ENCODE measurements around the gene ANKDD1B. TPM values are rescaled to one million over a fixed set of nuclear protein-coding genes. Genes with fewer than 3 reads are reported as not detected.
"Not testable (repeated sequence)": the region's sequence is repeated elsewhere in the genome, so short reads cannot be mapped to it uniquely, and the experiment has no call there.

The ANKDD1B gene
- total RNA-seq, 1 donor from 2014 or later, result 3.3 TPM

- no peak for DNase-seq (ENCODE audit: low read depth)
Observed at GRCh38 chr5:75660678-75661465, 49.6 kb downstream of the ANKDD1B start.

- DNase-seq (ENCODE audit: low read depth), result no peak
Observed at GRCh38 chr5:75662061-75662460, 50.8 kb downstream of the ANKDD1B start.

GRCh38 chr5:75663579-75664284, 52.5 kb downstream of the ANKDD1B start:
- no peak for DNase-seq (ENCODE audit: low read depth)

GRCh38 chr5:75664979-75665378, 53.7 kb downstream of the ANKDD1B start:
- DNase-seq (ENCODE audit: low read depth), result no peak

- no peak for DNase-seq (ENCODE audit: low read depth)
Observed at GRCh38 chr5:75666801-75667200, 55.5 kb downstream of the ANKDD1B start.

GRCh38 chr5:75667586-75667985, 56.3 kb downstream of the ANKDD1B start:
- DNase-seq (ENCODE audit: low read depth), result no peak

GRCh38 chr5:75668445-75668844, 57.2 kb downstream of the ANKDD1B start:
- DNase-seq (ENCODE audit: low read depth), result no peak

GRCh38 chr5:75668977-75669689, 57.9 kb downstream of the ANKDD1B start:
- peak; percentile 63 for DNase-seq (ENCODE audit: low read depth)

GRCh38 chr5:75670577-75670976, 59.3 kb downstream of the ANKDD1B start:
- DNase-seq (ENCODE audit: low read depth), result peak; percentile 89

GRCh38 chr5:75671506-75671905, 60.3 kb downstream of the ANKDD1B start:
- DNase-seq (ENCODE audit: low read depth), result no peak

- no peak for DNase-seq (ENCODE audit: low read depth)
Observed at GRCh38 chr5:75672616-75673015, 61.4 kb downstream of the ANKDD1B start.

- no peak for DNase-seq (ENCODE audit: low read depth)
Observed at GRCh38 chr5:75675783-75676182, 64.5 kb downstream of the ANKDD1B start.

- DNase-seq (ENCODE audit: low read depth), result no peak
Observed at GRCh38 chr5:75677607-75678006, 66.4 kb downstream of the ANKDD1B start.

GRCh38 chr5:75678155-75678554, 66.9 kb downstream of the ANKDD1B start:
- no peak for DNase-seq (ENCODE audit: low read depth)

- DNase-seq (ENCODE audit: low read depth), result peak; percentile 79
Observed at GRCh38 chr5:75681125-75681830, 70.0 kb downstream of the ANKDD1B start.

- no peak for DNase-seq (ENCODE audit: low read depth)
Observed at GRCh38 chr5:75685141-75685540, 73.9 kb downstream of the ANKDD1B start.

GRCh38 chr5:75686480-75686879, 75.2 kb downstream of the ANKDD1B start:
- DNase-seq (ENCODE audit: low read depth), result no peak

- DNase-seq (ENCODE audit: low read depth), result no peak
Observed at GRCh38 chr5:75690669-75691068, 79.4 kb downstream of the ANKDD1B start.

- DNase-seq (ENCODE audit: low read depth), result no peak
Observed at GRCh38 chr5:75694781-75695180, 83.5 kb downstream of the ANKDD1B start.

GRCh38 chr5:75695472-75696351, 84.5 kb downstream of the ANKDD1B start:
- DNase-seq (ENCODE audit: low read depth), result not testable (repeated sequence)

- DNase-seq (ENCODE audit: low read depth), result no peak
Observed at GRCh38 chr5:75701856-75702255, 90.6 kb downstream of the ANKDD1B start.
